H9 (cell line): Measurements from ENCODE around the gene IL1RAPL1. TPM values are rescaled to one million over a fixed set of nuclear protein-coding genes. Genes with fewer than 3 reads are reported as not detected.

Source experiments
- DNase-seq: peaks from one replicate; pipeline ENCODE4 v3.0.0-alpha.2; 2017
- H2AFZ ChIP-seq: one replicate; pipeline ENCODE4 v1.6.1; 2013; ENCODE audit warnings: mild to moderate bottlenecking, low read length, control low read depth, moderate library complexity
- H2AK5ac ChIP-seq: 2 replicates; pipeline ENCODE4 v1.6.1; 2013; ENCODE audit warnings: low read length, control low read depth, mixed read lengths; ENCODE audit not compliant: insufficient read length
- H2BK120ac ChIP-seq: one replicate; pipeline ENCODE4 v1.6.1; 2013; ENCODE audit warnings: low read depth, mild to moderate bottlenecking, low read length, control low read depth, inconsistent platforms; ENCODE audit not compliant: poor library complexity, severe bottlenecking
- H2BK12ac ChIP-seq: 2 replicates; pipeline ENCODE4 v1.6.1; 2013; ENCODE audit warnings: low read length, control low read depth, mixed read lengths, low read depth; ENCODE audit not compliant: insufficient read length
- H2BK15ac ChIP-seq: 2 replicates; pipeline ENCODE4 v1.6.1; 2013; ENCODE audit warnings: low read depth, low read length, control low read depth
- H2BK20ac ChIP-seq: one replicate; pipeline ENCODE4 v1.6.1; 2013; ENCODE audit warnings: low read depth, mild to moderate bottlenecking, low read length, control low read depth, inconsistent platforms; ENCODE audit not compliant: poor library complexity, severe bottlenecking
- H2BK5ac ChIP-seq: 2 replicates; pipeline ENCODE4 v1.6.1; 2013; ENCODE audit warnings: low read length, control low read depth, mixed read lengths; ENCODE audit not compliant: insufficient read length
- H3K14ac ChIP-seq: 2 replicates; pipeline ENCODE4 v1.6.1; 2013; ENCODE audit warnings: low read length, control low read depth; ENCODE audit not compliant: insufficient read depth
- H3K18ac ChIP-seq: 2 replicates; pipeline ENCODE4 v1.6.1; 2013; ENCODE audit warnings: low read depth, mild to moderate bottlenecking, mixed read lengths, low read length, control low read depth; ENCODE audit not compliant: insufficient read length
- H3K23ac ChIP-seq: 2 replicates; pipeline ENCODE4 v1.6.1; 2013; ENCODE audit warnings: low read length, control low read depth, mixed read lengths, low read depth; ENCODE audit not compliant: insufficient read length
- H3K23me2 ChIP-seq: 2 replicates; pipeline ENCODE4 v1.6.1; 2013; ENCODE audit warnings: low read depth, mild to moderate bottlenecking, mixed read lengths, low read length, control low read depth; ENCODE audit not compliant: insufficient read length, poor library complexity, severe bottlenecking
- H3K27ac ChIP-seq: 2 replicates; pipeline ENCODE4 v1.5.1; 2013; ENCODE audit warnings: low read length, control low read depth, mixed read lengths, low read depth; ENCODE audit not compliant: insufficient read length
- H3K27me3 ChIP-seq: 2 replicates; pipeline ENCODE4 v1.6.1; 2013; ENCODE audit warnings: low read length, control low read depth, inconsistent platforms; ENCODE audit not compliant: insufficient read depth
- H3K4ac ChIP-seq: 2 replicates; pipeline ENCODE4 v1.6.1; 2013; ENCODE audit warnings: low read depth, mild to moderate bottlenecking, control low read depth, inconsistent platforms, low read length, moderate library complexity
- H3K4me1 ChIP-seq: 2 replicates; pipeline ENCODE4 v1.6.1; 2013; ENCODE audit warnings: low read length, control low read depth, inconsistent platforms; ENCODE audit not compliant: insufficient read depth
- H3K4me2 ChIP-seq: 2 replicates; pipeline ENCODE4 v1.6.1; 2013; ENCODE audit warnings: low read length, control low read depth, mixed read lengths; ENCODE audit not compliant: insufficient read length, insufficient read depth
- H3K56ac ChIP-seq: 2 replicates; pipeline ENCODE4 v1.6.1; 2013; ENCODE audit warnings: low read depth, mild to moderate bottlenecking, mixed read lengths, low read length, control low read depth; ENCODE audit not compliant: insufficient read length
- H3K79me1 ChIP-seq: 2 replicates; pipeline ENCODE4 v1.6.1; 2013; ENCODE audit warnings: low read depth, mild to moderate bottlenecking, moderate library complexity, low read length, control low read depth, inconsistent platforms; ENCODE audit not compliant: insufficient read depth, poor library complexity, severe bottlenecking
- H3K79me2 ChIP-seq: 2 replicates; pipeline ENCODE4 v1.6.1; 2013; ENCODE audit warnings: low read length, control low read depth, inconsistent platforms; ENCODE audit not compliant: insufficient read depth
- H3K9ac ChIP-seq: 2 replicates; pipeline ENCODE4 v1.6.1; 2013; ENCODE audit warnings: low read length, control low read depth, mixed read lengths; ENCODE audit not compliant: insufficient read length; ENCODE audit errors: extremely low read depth
- H3K9me3 ChIP-seq: one replicate; pipeline ENCODE4 v1.6.1; 2013; ENCODE audit warnings: low read depth, low read length, inconsistent platforms; ENCODE audit not compliant: control insufficient read depth
- H3T11ph ChIP-seq: one replicate; pipeline ENCODE4 v1.6.1; 2013; ENCODE audit warnings: mild to moderate bottlenecking, low read length, control low read depth, inconsistent platforms
- H4K20me1 ChIP-seq: one replicate; pipeline ENCODE4 v1.6.1; 2013; ENCODE audit not compliant: control insufficient read depth, insufficient read length, insufficient read depth
- H4K5ac ChIP-seq: 2 replicates; pipeline ENCODE4 v1.6.1; 2013; ENCODE audit warnings: low read depth, mild to moderate bottlenecking, mixed read lengths, low read length, control low read depth; ENCODE audit not compliant: insufficient read length
- H4K8ac ChIP-seq: replicated peaks from 2 replicates; pipeline ENCODE4 v1.6.1; 2013; ENCODE audit warnings: low read length, control low read depth, mixed read lengths, low read depth; ENCODE audit not compliant: insufficient read length
- H4K91ac ChIP-seq: 2 replicates; pipeline ENCODE4 v1.6.1; 2013; ENCODE audit warnings: low read depth, mild to moderate bottlenecking, moderate library complexity, mixed read lengths, low read length, control low read depth; ENCODE audit not compliant: insufficient read length
- H3K27ac Mint-ChIP-seq, 3 experiments: 2 replicates in 2 of 3; 3 replicates in 1 of 3; pipeline ENCODE4 v1.8.0; 2020 to 2021; ENCODE audit warnings: mixed read lengths in 3 of 3, mild to moderate bottlenecking in 1 of 3, moderate library complexity in 1 of 3
- H3K27me3 Mint-ChIP-seq: 2 replicates; pipeline ENCODE4 v1.8.0; 2021; ENCODE audit warnings: low read depth, mild to moderate bottlenecking, moderate library complexity, mixed read lengths
- H3K36me3 Mint-ChIP-seq, 3 experiments: 2 replicates in 2 of 3; 3 replicates in 1 of 3; pipeline ENCODE4 v1.8.0; 2020 to 2021; ENCODE audit warnings: low read depth in 3 of 3, mixed read lengths in 3 of 3; ENCODE audit not compliant: insufficient read depth in 1 of 3
- H3K4me1 Mint-ChIP-seq, 2 experiments: 2 replicates each; pipeline ENCODE4 v1.8.0; 2020; ENCODE audit warnings: mixed read lengths in 2 of 2
- H3K4me3 Mint-ChIP-seq, 2 experiments: 2 replicates in 1 of 2; 3 replicates in 1 of 2; pipeline ENCODE4 v1.8.0; 2020 to 2021; ENCODE audit warnings: mild to moderate bottlenecking in 2 of 2, mixed read lengths in 2 of 2, moderate library complexity in 1 of 2
- H3K9me3 Mint-ChIP-seq, 2 experiments: 2 replicates in 1 of 2; 3 replicates in 1 of 2; pipeline ENCODE4 v1.8.0; 2020; ENCODE audit warnings: mild to moderate bottlenecking in 2 of 2, mixed read lengths in 2 of 2, moderate library complexity in 1 of 2
- CTCF ChIP-seq: fragments of 200-600 bp; sonication (generic); conservative IDR thresholded peaks from 3 replicates; pipeline ENCODE4 v1.8.0; 2021; ENCODE audit warnings: antibody characterized with exemption, mild to moderate bottlenecking
- WGBS: extraction: QIAGEN DNeasy Blood & Tissue Kit; methylation state at CpG from one replicate; pipeline ENCODE4 v1.1.7; 2013; ENCODE audit warnings: missing lambda C conversion rate, low lambda C conversion rate, mixed read lengths; ENCODE audit not compliant: insufficient read length; ENCODE audit errors: extremely low coverage; 5-methylcytosine and 5-hydroxymethylcytosine counted together
- total RNA-seq: library from RNA; stranded (reverse); gene quantifications from 2 replicates; pipeline ENCODE4 v1.2.1, GENCODE V29; 2021

The IL1RAPL1 gene
- total RNA-seq, 1 experiment from 2014 or later = 0.31 TPM

- Histone ChIP-seq H3K23ac (no peak overlapping the region), H2BK12ac (no peak overlapping the region), H3K27me3 (no peaks in the 10 kb centered on the region), H3K4me1 (no peaks in the 10 kb centered on the region), H3K14ac (no peak overlapping the region), H2BK5ac (no peak overlapping the region), H3K9me3 (no peaks in the 10 kb centered on the region), H4K20me1 (no peaks in the 10 kb centered on the region), H3K79me2 (no peaks in the 10 kb centered on the region), H4K8ac (no peak overlapping the region), H2AK5ac (no peak overlapping the region), H3K27ac (no peak overlapping the region), H3K79me1 (no peaks in the 10 kb centered on the region), H2BK20ac (no peak overlapping the region), H3K56ac (no peak overlapping the region), H4K91ac (no peak overlapping the region), H2BK15ac (no peak overlapping the region), H4K5ac (no peak overlapping the region), H2BK120ac (no peak overlapping the region), H3K18ac (no peak overlapping the region), H3K4me2 (no peak overlapping the region), H2AFZ (no peak overlapping the region), H3K9ac (no peak overlapping the region), H3K23me2 (no peaks in the 10 kb centered on the region), H3T11ph (no peak overlapping the region), H3K4ac (no peak overlapping the region)
- Mint-ChIP-seq H3K36me3 (peaks cover 0 to 4% (median 2%) of the 10 kb centered on the region in 3 experiments; a peak in 4 of 7 replicates), H3K9me3 (peaks cover 12 to 54% of the 10 kb centered on the region in 2 experiments), H3K27ac (0 out of 7 replicates have a peak overlapping the region, but pooled peaks of 1 of the 3 experiments have one; percentile 20), H3K4me1 (peaks cover 3 to 15% of the 10 kb centered on the region in 2 experiments), H3K4me3 (no peak overlapping the region), H3K27me3 (no peaks in the 10 kb centered on the region)
- no CpG with 5 or more reads among the region's 3 CpGs for WGBS
- no peak for DNase-seq
- TF ChIP-seq CTCF = no peak
Measured at GRCh38 chrX:29155286-29155685, 568.0 kb downstream of the IL1RAPL1 start.
